ENCODE measurements around the gene ZNF777. TPM values are rescaled to one million over a fixed set of nuclear protein-coding genes. Genes with fewer than 3 reads are reported as not detected.
A peak's percentile ranks its signal among the peaks of the same experiment; 100 is the strongest.
"Not testable (repeated sequence)": the region's sequence is repeated elsewhere in the genome, so short reads cannot be mapped to it uniquely, and the experiment has no call there.

ZNF777 gene
- total RNA-seq (ENCODE audit: insufficient read depth, low replicate concordance): 4.3 TPM

GRCh38 chr7:149460493-149461277 is at the start of gene ZNF777:
ZNF777 (minus strand) TSS chr7:149461062; CDS start chr7:149456022, 5,040 bp downstream.
- DNase-seq (ENCODE audit: low spot score): peak; percentile 93

- DNase-seq (ENCODE audit: low spot score): no peak
Measured at GRCh38 chr7:149510248-149510647, 49.4 kb upstream of the ZNF777 start.

DNA sequence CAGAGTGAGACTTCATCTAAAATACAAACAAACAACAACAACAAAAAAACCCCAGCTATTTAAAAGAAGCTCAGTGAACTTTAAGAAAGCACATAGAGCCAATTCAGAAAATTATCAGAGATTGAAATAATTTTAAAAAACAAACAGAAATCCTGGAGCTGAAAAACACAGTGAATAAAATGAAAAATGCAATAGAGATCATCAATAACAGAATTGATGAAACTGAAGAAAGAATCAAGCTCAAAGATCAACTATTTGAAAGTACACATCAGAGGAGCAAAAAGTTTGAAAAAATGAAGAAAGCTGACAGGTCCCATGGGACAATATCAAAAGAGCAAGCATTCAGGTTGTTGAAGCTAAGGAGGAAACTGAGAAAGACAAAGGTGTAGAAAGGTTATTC is 48.9 kb upstream of the ZNF777 start:
- no peak for DNase-seq (ENCODE audit: low spot score)

GRCh38 chr7:149505551-149505950 is 44.7 kb upstream of the ZNF777 start:
- DNase-seq (ENCODE audit: low spot score): no peak

DNA sequence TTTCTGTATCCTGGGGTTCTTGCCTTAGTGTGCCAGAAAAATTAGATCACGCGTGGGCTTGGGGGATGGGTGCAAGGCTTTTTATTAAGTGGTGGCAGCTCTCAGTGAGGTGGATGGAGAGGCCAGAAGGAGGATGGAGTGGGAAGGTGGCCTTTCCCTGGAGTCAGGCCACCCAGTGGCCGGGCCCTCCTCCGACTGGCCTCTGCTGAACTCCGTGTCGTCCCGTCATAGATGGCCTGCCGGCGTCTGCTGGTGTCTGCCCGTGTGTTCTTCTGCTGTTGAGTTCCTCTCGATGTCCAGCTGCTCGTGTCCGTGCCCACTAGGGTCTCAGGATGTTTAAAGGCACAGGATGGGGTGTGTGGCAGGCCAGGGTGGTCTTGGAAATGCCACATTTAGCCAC is 40.8 kb upstream of the ZNF777 start:
- no peak for DNase-seq (ENCODE audit: low spot score)

GRCh38 chr7:149500910-149501309 is 40.0 kb upstream of the ZNF777 start:
- peak; percentile 2 for DNase-seq (ENCODE audit: low spot score)

DNA sequence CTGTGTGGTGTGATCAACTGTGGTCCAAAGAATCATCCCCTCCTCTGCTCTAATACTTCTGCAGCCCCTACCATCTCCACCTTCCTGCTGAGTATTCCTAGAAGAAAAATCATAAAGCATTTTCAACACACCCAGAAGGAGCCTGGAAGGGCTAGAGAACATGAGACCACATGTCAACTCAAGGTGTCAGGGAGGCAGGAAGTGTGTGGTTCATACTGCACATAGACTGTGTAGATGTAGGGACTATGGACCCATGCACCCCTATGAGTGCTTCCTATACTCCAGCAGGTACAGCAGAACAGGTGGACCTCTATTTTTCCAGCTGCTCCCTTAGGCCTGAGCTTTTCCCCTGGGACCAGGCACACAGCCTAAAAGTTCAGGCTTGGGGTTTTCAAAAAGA is 39.3 kb upstream of the ZNF777 start:
- DNase-seq (ENCODE audit: low spot score): no peak

DNA sequence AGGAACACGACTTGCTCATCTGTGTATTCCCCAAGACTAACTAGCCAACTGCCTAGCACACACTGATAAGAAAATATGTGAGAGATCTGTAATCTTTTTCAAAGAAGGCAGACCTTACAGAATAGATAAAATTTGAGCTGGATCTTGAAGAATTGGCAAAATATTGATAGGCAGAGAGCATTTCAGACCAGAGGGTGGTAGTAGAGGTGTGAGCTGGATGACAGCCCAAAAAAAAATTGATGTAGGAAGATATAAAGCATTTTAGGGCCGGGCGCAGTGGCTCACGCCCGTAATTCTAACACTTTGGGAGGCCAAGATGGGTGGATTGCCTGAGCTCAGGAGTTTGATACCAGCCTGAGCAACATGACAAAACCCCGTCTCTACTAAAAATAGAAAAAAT is 37.9 kb upstream of the ZNF777 start:
- no peak for DNase-seq (ENCODE audit: low spot score)

DNA sequence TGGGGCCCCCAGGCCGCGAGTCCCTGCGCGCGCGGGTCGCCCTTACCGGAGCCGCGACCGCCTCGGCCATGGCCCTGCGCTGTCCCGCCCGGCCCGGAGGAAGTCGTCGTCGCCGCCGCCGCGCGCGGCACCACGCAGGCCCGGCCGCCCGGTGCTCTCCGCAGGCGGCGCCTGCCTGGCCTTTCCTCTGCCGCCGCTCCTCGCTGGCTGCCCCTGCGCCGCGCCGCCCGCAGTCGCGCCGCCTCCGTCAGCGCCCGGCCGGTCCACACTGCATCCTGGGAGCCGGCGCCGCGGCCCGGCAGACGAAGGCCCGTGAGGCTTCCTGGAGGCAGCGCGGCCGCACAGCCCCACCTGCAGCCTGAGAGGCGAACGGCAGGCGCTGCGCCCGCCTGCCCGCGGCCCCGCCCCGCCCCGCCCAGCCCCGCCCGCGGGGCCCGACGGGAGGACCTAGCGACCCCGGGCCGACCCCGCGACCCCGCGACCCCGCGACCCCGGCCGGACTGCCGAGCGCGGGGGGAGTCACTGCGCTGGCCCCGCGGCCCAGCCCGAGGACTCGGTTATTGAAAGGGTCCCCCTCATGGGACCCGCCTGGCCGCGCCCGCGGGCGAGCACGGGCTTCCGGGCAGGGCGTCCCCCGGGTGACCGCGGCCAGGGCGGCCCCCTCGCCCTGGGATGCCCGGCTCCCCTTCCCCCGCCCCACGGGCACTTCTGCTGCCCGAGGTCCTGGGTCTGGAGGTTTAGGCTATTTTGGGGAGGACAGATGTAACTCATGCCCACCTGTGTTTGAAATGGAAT is 36.8 kb upstream of the ZNF777 start, which contains the start of gene ZNF746:
Gene ZNF746, minus strand, starts transcription at position 343 of the 795 bp plus-strand sequence. Its CDS starts 273 bp downstream, at position 70.
- DNase-seq (ENCODE audit: low spot score): peak; percentile 70

DNA sequence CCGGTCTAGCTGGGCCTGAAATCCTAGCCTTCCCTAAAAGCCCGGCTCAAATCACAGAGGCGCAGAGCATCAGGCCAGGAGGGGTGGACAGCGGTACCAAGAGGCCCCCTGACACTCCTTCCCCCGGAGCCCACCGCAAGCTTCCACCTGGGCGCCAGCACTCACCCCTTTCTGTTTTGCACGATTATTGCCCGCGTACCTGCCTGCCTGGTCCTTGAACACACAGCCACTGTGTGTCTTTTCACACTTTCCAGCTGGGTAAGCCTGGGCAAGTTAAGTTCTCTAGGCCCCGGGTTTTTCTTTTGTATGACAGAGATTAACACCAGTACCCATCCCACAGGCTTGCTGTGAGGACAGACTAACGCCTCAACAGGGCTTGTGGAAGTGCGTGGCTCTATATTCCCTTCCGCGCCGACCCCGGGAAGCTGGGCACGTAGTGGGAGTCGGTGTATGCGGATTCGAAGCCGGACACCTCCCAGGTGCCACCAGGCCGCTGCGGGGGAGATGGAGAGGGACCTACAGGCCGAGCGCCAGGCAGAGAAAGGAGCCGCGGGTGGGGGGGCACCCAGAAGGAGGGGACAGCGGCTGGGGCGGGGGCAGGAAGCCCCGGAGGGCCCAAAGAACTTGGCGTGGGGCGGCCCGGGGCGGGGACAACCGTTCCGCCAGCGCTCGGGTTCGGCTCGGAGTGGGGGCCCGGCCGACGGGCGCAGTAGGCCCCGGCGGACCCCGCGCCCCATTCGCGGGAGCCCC is 36.0 kb upstream of the ZNF777 start:
- DNase-seq (ENCODE audit: low spot score): peak; percentile 50

DNA sequence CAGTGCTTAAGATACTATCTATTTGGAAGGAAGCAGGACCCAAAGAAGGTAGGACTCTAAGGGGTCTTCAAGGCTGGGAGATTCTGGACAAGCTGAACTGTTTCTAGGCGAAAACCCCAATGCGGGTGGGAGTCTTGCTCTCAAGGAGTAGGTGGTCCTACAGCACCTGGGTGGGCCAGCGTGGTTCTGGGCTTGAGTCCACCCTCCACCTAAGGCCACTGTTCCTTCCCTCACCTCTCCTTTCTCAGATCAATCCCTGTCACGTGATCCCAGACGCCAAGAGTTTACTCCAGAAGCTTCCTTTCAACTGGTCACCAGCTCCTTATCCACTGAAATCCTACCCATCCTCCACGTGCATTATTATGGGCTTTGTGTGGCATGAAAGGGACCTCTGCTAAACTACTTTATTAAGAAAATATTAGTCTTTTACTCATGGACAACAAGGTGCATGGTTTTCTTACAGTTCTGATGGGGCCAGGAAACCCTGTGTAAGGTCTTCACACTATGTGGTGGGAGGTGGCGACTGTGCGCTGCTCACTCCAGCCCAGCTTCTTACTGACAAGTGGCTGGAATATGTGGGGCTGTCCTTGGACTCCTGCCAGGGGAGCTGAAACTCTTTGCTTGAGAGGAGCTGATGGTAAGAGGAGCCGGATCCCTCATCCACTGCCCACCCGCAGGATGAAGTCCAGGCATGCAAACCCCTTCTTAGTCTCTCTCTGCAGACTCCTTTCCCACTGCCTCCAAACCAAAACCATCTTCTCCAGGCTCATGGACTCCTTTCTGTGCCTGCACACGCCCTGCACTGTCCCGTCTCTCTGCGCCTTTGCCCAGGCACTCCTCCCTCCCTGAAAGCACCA is 35.2 kb upstream of the ZNF777 start:
- DNase-seq (ENCODE audit: low spot score): peak; percentile 67

DNA sequence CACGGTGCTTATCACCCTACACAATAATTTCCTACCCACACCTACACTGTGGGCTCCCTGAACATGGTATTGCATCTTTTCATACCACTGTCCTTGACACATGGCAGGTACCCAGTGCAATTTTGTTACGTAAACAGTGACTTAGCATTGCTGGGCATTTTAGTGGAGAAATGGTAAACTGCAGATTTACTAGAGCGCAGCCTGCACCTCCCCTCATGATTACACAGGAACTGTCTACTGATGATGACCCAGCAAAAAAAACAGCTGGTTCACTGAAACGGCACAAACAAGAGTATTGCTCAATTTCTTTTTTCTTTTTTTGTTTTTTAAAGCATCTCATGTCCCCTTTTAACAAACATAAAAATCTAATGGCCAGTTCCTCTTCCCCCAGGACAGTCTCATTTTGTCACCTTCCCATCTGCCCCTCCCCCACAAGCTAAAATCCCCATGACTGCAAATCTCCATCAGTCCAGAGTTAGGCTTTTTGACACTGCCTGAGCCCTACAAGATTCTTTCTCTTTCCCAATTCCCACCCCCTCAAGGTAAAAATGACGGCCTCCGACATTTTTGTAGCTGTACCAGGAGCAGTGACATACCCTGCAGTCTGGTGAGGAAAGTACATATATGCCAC is 34.0 kb upstream of the ZNF777 start:
- peak; percentile 13 for DNase-seq (ENCODE audit: low spot score)

GRCh38 chr7:149493975-149494374 is 33.1 kb upstream of the ZNF777 start:
- not testable (repeated sequence) for DNase-seq (ENCODE audit: low spot score)

GRCh38 chr7:149493366-149493765 is 32.5 kb upstream of the ZNF777 start:
- no peak for DNase-seq (ENCODE audit: low spot score)

GRCh38 chr7:149490083-149490760 is 29.4 kb upstream of the ZNF777 start:
- DNase-seq (ENCODE audit: low spot score): no peak

DNA sequence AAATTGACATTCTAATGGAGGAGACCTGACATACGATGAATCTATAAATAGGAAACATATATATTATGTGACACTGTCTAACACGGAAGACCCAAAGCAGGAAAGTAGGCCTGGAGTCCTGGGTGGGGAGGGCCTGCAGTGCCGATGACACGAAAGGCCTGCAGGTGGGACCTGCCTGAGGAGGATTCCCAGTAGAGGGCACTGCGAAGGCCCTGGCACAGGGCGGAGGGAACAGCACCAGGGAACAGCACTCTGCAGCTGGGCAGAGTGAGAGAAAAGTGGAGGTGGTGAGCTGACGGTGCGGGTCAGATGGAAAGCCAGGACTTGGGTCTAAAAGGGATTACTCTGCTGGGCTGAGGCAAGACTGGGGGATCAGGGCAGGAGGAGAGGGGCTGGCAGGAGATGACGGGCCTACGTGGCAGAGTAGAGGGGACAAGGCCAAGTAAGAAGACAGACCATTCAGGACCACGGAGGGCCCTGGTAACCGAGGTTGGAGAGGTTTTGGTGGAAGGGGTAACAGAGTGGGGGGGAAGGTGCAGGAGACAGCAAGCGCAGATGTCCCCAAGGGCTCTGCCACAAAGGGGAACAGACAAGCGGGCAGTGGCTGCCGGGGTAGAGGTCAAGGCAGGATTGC is 28.6 kb upstream of the ZNF777 start:
- no peak for DNase-seq (ENCODE audit: low spot score)

DNA sequence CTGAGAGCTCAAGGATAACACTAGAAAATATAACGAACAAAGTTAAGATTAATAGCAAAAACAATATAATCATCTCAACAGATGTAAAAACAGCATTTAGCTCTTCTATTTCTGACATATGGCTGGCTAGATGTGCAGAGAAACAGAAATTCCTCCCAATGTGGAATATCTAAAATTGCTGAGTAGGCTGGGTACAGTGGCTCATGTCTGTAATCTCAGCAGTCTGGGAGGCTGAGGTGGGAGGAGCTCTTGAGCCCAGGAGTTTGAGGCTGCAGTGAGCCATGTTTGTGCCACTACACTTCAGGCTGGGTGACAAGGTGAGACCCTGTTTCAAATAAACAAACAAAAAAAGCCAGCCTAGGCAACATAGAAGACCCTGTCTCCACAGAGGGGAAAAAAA is 18.7 kb upstream of the ZNF777 start:
- no peak for DNase-seq (ENCODE audit: low spot score)

- DNase-seq (ENCODE audit: low spot score): no peak
Measured at GRCh38 chr7:149478754-149479153, 17.9 kb upstream of the ZNF777 start.

Measured in umbilical cord (tissue), 2 donors.